Skeletal muscle cell (primary cell): ENCODE measurements around the gene EMX1.
A peak's percentile ranks its signal among the peaks of the same experiment; 100 is the strongest.
"Not testable (repeated sequence)": the region's sequence is repeated elsewhere in the genome, so short reads cannot be mapped to it uniquely, and the experiment has no call there.

Experiments used
- DNase-seq: peaks from one replicate; pipeline ENCODE4 v3.0.0-alpha.2; 2010; ENCODE audit warnings: low read depth
- H3K4me3 ChIP-seq: 2 replicates; pipeline ENCODE4 v1.5.1; 2011; ENCODE audit warnings: low read depth, mild to moderate bottlenecking, control low read depth, low read length, moderate library complexity

EMX1 gene

GRCh38 chr2:72897785-72898584 is 19.3 kb upstream of the EMX1 start:
- no peak overlapping the region for H3K4me3 ChIP-seq
- no peak for DNase-seq

DNA sequence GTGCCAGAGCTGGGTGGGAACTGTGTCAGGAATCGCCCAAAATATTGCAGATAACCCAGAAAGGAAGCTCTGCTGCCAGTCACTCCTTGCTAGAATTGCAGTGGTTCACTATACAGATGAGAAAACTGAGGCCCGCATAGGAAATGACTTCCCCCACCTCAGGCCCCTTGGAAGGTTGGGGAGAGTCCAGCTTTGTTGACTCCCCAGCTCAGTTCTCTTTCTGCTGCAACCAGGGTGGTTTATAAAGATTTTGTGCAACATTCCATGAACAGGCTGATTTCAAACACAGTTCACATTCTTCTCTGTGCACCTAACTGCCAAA is 18.8 kb upstream of the EMX1 start:
- DNase-seq: no peak
- H3K4me3 ChIP-seq: no peak overlapping the region

DNA sequence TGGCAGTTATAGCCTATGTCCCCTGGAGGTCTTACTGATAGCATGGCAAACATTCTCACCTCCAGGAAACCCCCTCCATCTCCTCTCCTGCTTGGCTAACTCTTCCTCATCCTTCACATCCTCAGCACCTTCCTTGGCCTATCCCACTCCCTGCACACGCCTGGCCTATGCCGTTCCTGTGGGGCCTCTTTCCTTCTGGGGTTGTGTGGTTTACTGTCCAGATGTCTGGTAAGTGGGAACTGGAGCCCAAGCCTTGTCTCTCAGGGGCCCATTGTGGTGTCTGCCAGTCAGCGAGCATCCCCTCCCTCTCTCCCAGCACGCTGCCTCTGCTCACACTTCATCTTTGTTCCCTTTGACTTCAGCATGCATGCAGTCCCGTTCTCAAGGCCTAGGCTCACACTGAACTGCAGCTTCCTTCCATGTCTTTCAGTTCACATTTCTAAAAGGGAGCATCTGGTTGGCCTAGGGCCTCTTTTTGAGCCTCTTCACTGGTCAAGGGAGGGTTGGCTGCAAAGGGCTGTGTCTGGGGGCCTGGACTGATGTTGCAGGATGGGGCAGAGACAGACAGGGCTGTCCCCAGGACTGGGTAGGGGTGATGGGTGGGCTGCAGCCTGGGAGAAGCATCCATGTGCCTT is 17.0 kb upstream of the EMX1 start:
- DNase-seq: no peak
- H3K4me3 ChIP-seq: no peak overlapping the region

DNA sequence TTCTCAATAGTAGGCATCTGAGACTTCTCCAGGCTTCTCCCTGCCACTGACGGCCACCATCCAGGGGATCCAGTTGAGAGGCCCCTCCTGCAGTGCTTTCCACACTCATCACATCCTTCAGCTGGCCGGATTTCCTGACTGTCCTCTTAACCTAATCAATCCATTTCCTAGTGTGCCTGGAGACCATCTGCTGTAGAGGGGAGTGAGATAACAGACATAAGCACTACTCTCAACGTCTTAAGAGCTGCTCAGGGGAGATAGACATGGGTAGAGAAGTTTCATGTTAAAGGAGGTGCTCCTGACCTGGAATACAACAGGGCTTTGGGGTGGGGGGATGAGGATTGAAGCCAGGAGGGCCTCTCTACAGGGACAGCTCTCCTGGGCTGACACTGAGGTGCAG is 15.9 kb upstream of the EMX1 start:
- H3K4me3 ChIP-seq: no peak overlapping the region
- DNase-seq: no peak

GRCh38 chr2:72907369-72907768 is 9.9 kb upstream of the EMX1 start:
- DNase-seq, H3K4me3 ChIP-seq: not testable (repeated sequence)

GRCh38 chr2:72908741-72909140 is 8.6 kb upstream of the EMX1 start:
- H3K4me3 ChIP-seq: no peak overlapping the region
- no peak for DNase-seq

DNA sequence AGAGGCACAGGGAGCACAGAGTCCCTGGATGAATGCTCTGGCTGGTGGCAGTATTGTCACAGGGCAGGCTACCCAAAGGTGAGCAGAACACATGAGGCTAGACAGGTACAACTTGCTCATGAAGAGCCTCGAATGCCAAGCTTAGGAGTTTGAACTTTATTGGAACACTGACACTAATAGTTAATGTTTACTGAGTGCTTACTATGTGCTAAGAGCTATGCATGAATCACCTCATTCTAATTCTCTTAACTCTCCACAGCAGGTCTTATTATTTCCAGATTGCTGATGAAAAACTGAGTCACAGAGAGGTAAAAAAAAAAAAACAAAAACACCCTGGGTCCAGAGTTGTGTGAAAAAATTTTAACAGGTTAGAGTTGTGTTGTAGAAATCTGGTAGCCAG is 6.1 kb upstream of the EMX1 start:
- no peak for DNase-seq
- no peak overlapping the region for H3K4me3 ChIP-seq

GRCh38 chr2:72913486-72914205 is 3.7 kb upstream of the EMX1 start:
- DNase-seq: no peak

DNA sequence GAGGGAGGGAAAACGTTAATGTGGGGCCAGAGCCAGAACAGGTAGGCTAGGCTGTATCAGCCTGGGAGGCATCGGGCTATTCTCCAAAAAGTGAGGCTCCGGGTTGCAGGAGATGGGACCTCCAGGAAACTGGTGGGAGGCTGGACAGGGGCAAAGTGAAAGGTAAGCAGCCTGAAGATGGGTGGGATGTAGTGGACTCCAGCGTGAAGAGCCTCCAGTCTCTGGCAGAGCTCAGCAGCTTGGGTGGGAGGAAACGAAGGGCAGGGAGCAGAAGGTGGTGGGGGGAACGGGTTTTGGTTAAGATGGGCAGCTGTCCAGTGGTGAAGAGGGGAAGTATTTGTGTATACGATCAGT is 3.1 kb upstream of the EMX1 start:
- no peak overlapping the region for H3K4me3 ChIP-seq
- DNase-seq: no peak

More at GRCh38 chr2:72913486-72914205, 3.7 kb upstream of the EMX1 start:
- H3K4me3 ChIP-seq: no peak overlapping the region

- no peak overlapping the region for H3K4me3 ChIP-seq
- DNase-seq: no peak
Observed at GRCh38 chr2:72914589-72915319, 2.6 kb upstream of the EMX1 start.

DNA sequence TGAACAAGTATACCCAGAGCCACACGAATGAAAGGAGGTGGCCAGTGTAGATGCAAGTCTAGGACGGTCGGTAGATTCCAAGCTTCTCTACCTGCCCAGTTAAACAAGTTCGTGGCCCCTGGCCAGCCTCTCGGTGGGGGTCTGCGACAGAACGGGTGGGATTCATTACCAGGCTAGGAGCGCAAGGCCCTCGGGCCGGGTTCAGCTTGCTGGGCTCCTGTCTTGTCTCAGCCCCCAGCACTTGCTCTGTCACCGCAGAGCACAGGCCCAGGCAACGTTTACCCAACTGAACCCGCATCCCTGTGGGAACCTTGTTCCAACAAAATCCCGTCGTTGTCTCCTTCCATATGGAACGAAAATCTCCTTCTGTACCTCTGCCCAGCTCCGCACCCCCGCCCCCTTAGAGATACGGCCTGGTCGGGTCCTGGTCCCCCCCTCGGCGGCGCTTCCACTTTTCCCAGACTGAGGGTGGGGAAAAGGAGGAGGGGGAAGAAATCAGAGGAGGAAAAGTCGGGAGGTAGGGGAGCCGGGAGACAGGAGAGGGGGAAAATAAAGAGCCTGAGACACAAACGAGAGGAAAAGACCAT is 1.9 kb upstream of the EMX1 start:
- no peak for DNase-seq
- H3K4me3 ChIP-seq: no peak overlapping the region

DNA sequence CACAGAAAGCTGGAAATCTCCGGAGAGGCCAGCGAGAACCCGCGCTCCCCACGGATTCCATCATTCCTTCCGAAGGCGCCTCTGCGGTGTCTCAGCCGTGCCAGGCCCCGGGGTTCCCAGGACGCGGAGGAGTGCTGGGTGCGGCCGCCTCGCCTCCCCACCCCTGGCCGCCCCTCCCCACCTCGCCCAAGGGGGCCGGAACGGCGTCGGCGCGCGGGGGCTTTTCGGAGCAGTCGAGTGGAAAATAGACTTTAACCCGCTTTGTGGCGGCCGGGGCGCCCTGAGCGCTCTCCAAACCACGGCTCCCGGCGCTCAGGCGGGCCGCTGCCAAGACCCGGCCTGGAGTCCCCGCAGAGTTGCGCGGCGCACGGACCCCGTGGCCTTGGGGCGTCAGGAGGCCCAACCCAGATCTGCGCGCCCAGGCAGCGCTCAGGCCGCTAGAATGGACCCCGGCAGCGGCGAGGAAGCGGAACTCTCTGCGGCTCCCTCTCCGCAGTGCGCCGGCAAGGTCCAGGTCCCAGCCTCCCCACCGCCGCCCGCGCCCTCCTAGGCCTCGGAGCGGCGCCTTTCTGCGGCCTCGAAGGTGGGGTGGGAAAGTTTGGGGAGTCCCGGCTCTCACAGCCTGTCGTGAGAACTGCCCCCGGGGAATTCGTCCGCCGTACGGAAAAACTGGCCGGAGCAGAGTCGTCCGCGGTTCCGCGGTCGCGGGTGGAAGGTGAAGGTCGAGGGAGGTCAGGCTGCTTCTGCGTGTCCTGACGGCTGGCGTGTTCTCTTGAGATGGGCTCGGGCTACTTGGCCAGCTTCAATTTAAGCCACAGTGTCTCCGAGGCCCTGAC is 1.2 kb upstream of the EMX1 start:
- no peak overlapping the region for H3K4me3 ChIP-seq

GRCh38 chr2:72916743-72917137 is 579 bp upstream of the EMX1 start:
- H3K4me3 ChIP-seq: no peak overlapping the region
- DNase-seq: no peak

More for the DNA sequence above, 1.2 kb upstream of the EMX1 start:
- DNase-seq: no peak

GRCh38 chr2:72917877-72918553 is 696 bp downstream of the EMX1 start:
- DNase-seq: no peak
- H3K4me3 ChIP-seq: no peak overlapping the region

DNA sequence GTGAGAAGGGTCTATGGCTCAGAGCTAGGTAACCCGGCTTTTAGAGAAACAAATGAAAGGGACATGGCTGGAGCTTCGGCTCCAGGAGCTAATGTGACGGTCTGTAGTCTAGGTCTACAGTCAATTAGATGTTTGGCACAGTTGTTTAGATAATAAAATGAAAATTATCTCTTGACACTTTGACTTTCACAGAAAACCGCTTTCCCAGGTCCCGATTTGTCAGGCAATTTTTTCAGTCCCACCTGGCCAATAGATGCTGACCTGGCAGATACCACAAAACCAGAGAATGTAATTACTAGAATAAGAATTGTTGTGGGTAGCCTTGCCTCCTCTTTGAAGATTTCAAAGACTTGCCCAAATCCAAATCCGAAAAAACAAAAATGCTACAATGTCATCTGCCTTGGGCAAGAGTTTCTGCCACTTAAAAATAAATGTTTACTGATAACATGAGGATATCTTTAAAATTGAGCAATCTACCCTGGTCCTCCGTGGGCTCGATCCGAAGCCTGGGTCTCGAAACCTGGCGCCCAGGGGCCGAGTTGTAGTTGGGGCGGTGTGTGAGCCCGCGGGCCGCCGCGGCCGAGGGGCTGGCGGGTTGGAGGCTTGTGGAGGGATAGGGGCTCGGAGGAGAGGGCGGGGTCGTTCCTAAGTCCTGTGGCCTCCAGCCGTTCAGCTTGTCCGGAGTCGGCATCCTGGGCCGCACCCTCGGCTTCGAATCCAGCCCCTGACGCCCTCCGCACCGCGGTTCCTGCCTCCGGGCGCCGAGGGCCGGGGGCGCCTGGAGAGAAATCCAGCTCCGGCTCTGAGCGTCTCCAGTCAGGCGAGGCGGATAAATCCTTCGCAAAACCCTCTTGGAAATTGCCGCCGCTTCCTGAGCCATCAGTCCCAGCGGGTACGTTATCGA is 2.3 kb downstream of the EMX1 start:
- peak overlapping the region; percentile 3 for H3K4me3 ChIP-seq
- DNase-seq: no peak

- peak overlapping the region; percentile 3 for H3K4me3 ChIP-seq
- no peak for DNase-seq
Observed at GRCh38 chr2:72920318-72921087, 3.2 kb downstream of the EMX1 start.
